Ovary (tissue), 10 donors: ENCODE data around the gene RTF1. TPM values are rescaled to one million over a fixed set of nuclear protein-coding genes. Genes with fewer than 3 reads are reported as not detected.
"Not testable (repeated sequence)": the region's sequence is repeated elsewhere in the genome, so short reads cannot be mapped to it uniquely, and the experiment has no call there.

Experiments
- DNase-seq, 5 donors: peaks; one replicate each; pipeline ENCODE4 v3.0.0-alpha.2; 2019 to 2020
- H3K27ac ChIP-seq, 2 donors: fragments of 200-600 bp; one replicate each; pipeline versions ENCODE4 v1.5.1 to v1.8.0; 2019 to 2022
- H3K27me3 ChIP-seq: fragments of 200-600 bp; one replicate; pipeline ENCODE4 v1.8.0; 2022
- H3K36me3 ChIP-seq: fragments of 200-600 bp; sonication (generic); one replicate; pipeline ENCODE4 v1.5.1; 2019
- H3K4me1 ChIP-seq: one replicate; pipeline ENCODE4 v1.8.1; 2013; ENCODE audit warnings: mild to moderate bottlenecking, moderate library complexity; ENCODE audit not compliant: insufficient read depth
- H3K4me3 ChIP-seq: fragments of 200-600 bp; sonication (generic); one replicate; pipeline ENCODE4 v1.5.1; 2017
- H3K9me3 ChIP-seq, 2 donors: fragments of 200-600 bp in 1 of 2; sonication (generic) in 1 of 2; one replicate each; pipeline versions ENCODE4 v1.5.1 to v1.8.1; 2013 to 2019; ENCODE audit warnings: mild to moderate bottlenecking in 1 of 2, moderate library complexity in 1 of 2
- EP300 ChIP-seq: sonication (generic); formaldehyde crosslinking; IDR thresholded peaks from one replicate; pipeline ENCODE4 v1.6.1; 2017; ENCODE audit warnings: antibody characterized with exemption
- POLR2A ChIP-seq: fragments of 450-650 bp; IDR thresholded peaks from one replicate; pipeline ENCODE4 v1.6.1; 2017; ENCODE audit warnings: antibody characterized with exemption, mild to moderate bottlenecking, moderate library complexity
- WGBS, 3 donors: extraction: QIAGEN DNeasy Blood & Tissue Kit in 1 of 3; methylation state at CpG; one replicate each; pipeline versions ENCODE4 v1.1.5 to v1.1.7; 2013 to 2017; 5-methylcytosine and 5-hydroxymethylcytosine counted together
- intact Hi-C, 4 donors: fragments of 100-400 bp; cut with DNase I; formaldehyde crosslinking; loops; one replicate each; pipeline versions ENCODE4 v1.11.0 to v1.15.1; 2022 to 2023
- long read RNA-seq, 3 donors: library from polyadenylated mRNA in 2 of 3; unstranded in 2 of 3; transcript quantifications; one replicate each; pipeline ENCODE4 v2.0.0 and lab custom pipeline, GENCODE V29; 2021 to 2026
- polyA plus RNA-seq, 2 donors: library from polyadenylated mRNA; stranded (reverse); fragments of 200-250 nt in 1 of 2; fragments of 350-450 nt in 1 of 2; fragmentation: Illumina TruSeq in 1 of 2; extraction: RNeasy Lipid Tissue Mini Kit (QIAGEN cat#74804) in 1 of 2; gene quantifications; one replicate each; pipeline ENCODE4 v1.2.3, GENCODE V29; 2013 to 2014
- total RNA-seq, 7 donors: library from RNA; depleted of rRNA in 2 of 7; stranded (reverse); fragments of >200 nt in 2 of 7; fragmentation: NEBNext Ultra II Directional in 3 of 7; extraction: Animal tissue kit (Norgen Biotek cat#: 25700) in 3 of 7; gene quantifications; one replicate each; pipeline versions ENCODE4 v1.1.0 to v1.2.4, GENCODE V29; 2016 to 2023
- TF ChIP-seq, protein P1 (sequence below), 3 donors: fragments of 450-650 bp in 2 of 3; fragments of 200-600 bp in 1 of 3; IDR thresholded peaks; one replicate each; pipeline versions ENCODE4 v1.5.1 to v1.8.0; 2016 to 2022; ENCODE audit warnings: antibody characterized with exemption in 3 of 3, mild to moderate bottlenecking in 1 of 3
- donor health status: DM: no; HTN: no; CAD: no; lungs with moderate emphysema.
- donor health status: DM: no; HTN: no; CAD: no.
- donor health status: Bipolar disorder and iron deficiency.
- donor health status: DM: yes; HTN: yes; CAD: no.
- donor health status: DM: no; HTN: no; CAD: no.
- donor health status: DM: yes; HTN: yes; CAD: no.

The RTF1 gene
- total RNA-seq (10 to 100 TPM; 22.2 to 41.9 (median 35.6) TPM), polyA plus RNA-seq (10 to 100 TPM; 26.1 to 57.1 TPM)
- long read RNA-seq, donor 1, full-length matches to known transcripts: 7 of 104 reads
- long read RNA-seq, donor 1, partial matches to known transcripts: 93 of 104 reads
- long read RNA-seq, donor 1, other reads (novel, unspliced or antisense): 4 of 104 reads
- long read RNA-seq, donor 2, full-length matches to known transcripts: 8 of 8 reads
- long read RNA-seq, donor 2, partial matches to known transcripts: 0 of 8 reads
- long read RNA-seq, donor 2, other reads (novel, unspliced or antisense): 0 of 8 reads
- long read RNA-seq, donor 3, full-length matches to known transcripts: 44 of 140 reads
- long read RNA-seq, donor 3, partial matches to known transcripts: 88 of 140 reads
- long read RNA-seq, donor 3, other reads (novel, unspliced or antisense): 8 of 140 reads

DNA sequence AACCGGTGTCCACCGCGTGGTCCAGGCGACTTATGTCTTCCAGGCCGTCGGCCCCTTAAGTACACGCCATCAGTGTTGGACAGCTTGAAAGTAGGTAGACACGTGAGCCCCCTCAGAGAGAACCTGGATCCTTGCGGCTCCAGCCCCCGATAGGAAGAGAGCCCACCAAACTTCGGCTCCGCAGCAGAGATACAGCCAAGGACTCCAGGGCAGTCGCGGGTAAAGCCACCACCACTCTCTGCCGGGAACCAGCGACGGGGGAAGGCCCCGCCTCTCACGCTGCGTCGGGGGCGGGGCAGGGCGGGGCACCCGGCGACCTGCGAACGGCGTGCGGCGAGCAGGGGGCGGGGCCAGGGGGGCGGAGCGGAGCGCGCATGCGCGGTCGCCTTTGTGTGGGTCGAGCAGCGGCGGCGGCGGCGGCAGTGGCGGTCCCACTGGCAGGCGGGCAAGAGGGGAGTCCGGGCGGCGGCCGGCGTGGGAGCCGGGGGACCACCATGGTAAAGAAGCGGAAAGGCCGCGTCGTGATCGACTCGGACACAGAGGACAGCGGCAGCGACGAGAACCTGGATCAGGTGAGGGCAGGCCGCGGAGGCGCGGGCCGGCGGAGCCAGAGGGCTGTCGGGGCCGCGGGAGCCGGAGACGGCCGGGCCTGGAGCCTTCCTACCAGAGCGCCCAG lies at the start of gene RTF1:
RTF1 (plus strand) TSS at position 354 of the 676 bp plus-strand sequence; CDS start at position 375, 21 bp downstream.
- WGBS, 3 donors: 1% methylated on average over 31 to 74 of the region's 74 CpGs
- H3K4me3 ChIP-seq: peak within 1 kb of the TSS; percentile 99
- intact Hi-C loops: no loop called here
- TF ChIP-seq EP300 (no peak), POLR2A (peak; percentile 70)
- H3K27me3 ChIP-seq: no peaks in the 10 kb centered on the region
- peak within 1 kb of the TSS; percentile 15 to 70 for H3K27ac ChIP-seq
- peak; percentile 93 to 99 (median 97) for DNase-seq
- no peaks in the 10 kb centered on the region for H3K36me3 ChIP-seq
- H3K4me1 ChIP-seq: peaks cover 5% of the 10 kb centered on the region
- no peaks in the 10 kb centered on the region for H3K9me3 ChIP-seq

GRCh38 chr15:41367418-41367817 lies 49.5 kb upstream of the RTF1 start:
- intact Hi-C loops: no loop called here
- Histone ChIP-seq H3K4me3 (no peak overlapping the region), H3K4me1 (no peaks in the 10 kb centered on the region), H3K27me3 (no peaks in the 10 kb centered on the region), H3K36me3 (no peaks in the 10 kb centered on the region), H3K27ac (no peak overlapping the region), H3K9me3 (no peaks in the 10 kb centered on the region)
- DNase-seq: no peak
- TF ChIP-seq, protein P1, sequence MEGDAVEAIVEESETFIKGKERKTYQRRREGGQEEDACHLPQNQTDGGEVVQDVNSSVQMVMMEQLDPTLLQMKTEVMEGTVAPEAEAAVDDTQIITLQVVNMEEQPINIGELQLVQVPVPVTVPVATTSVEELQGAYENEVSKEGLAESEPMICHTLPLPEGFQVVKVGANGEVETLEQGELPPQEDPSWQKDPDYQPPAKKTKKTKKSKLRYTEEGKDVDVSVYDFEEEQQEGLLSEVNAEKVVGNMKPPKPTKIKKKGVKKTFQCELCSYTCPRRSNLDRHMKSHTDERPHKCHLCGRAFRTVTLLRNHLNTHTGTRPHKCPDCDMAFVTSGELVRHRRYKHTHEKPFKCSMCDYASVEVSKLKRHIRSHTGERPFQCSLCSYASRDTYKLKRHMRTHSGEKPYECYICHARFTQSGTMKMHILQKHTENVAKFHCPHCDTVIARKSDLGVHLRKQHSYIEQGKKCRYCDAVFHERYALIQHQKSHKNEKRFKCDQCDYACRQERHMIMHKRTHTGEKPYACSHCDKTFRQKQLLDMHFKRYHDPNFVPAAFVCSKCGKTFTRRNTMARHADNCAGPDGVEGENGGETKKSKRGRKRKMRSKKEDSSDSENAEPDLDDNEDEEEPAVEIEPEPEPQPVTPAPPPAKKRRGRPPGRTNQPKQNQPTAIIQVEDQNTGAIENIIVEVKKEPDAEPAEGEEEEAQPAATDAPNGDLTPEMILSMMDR (IDR thresholded peaks at IDR 0.05): no peak
- TF ChIP-seq EP300: no peak
- TF ChIP-seq POLR2A: no peak
- 89 to 98% (median 92%) methylated on average over 3 of the region's 3 CpGs for WGBS, 3 donors

- DNase-seq: no peak
- Histone ChIP-seq H3K36me3 (no peaks in the 10 kb centered on the region), H3K27me3 (no peaks in the 10 kb centered on the region), H3K4me1 (no peaks in the 10 kb centered on the region), H3K27ac (no peak overlapping the region), H3K4me3 (no peak overlapping the region), H3K9me3 (no peaks in the 10 kb centered on the region)
- WGBS, 3 donors: 92 to 100% (median 93%) methylated on average over 4 of the region's 4 CpGs
- TF ChIP-seq EP300 (no peak), POLR2A (no peak)
- TF ChIP-seq, protein P1 (IDR thresholded peaks at IDR 0.05): no peak
- intact Hi-C loops: no loop called here
These were observed 38.9 kb upstream of the RTF1 start for GRCh38 chr15:41377978-41378377.

DNA sequence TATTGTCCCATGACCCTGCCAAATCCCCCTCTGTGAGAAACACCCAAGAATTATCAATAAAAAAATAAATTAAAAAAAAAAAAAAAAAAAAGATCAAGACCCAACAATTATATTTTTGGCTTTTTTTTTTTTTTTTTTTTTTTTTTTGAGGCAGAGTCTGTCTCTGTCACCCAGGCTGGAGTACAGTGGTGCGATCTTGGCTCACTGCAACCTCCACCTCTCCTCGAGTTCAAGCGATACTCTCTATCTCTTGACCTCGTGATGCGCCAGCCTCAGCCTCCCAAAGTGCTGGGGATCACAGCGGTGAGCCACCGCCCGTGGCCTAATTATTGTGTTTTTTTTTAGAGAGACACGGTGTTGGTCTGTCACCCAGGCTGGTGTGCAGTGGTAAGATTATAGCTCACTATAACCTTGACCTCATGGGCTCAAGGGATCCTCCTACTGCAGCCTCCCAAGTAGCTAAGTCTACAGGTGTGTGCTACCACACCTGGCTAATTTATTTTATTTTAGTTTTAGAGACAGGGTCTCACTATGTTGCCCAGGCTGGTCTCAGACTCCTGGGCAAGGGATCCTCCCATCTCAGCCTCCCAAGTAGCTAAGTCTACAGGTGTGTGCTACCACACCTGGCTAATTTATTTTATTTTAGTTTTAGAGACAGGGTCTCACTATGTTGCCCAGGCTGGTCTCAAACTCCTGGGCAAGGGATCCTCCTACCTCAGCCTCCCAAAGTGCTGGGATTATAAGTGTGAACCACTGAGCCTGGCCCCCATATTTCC lies 32.7 kb upstream of the RTF1 start:
- DNase-seq, H3K27me3 ChIP-seq, intact Hi-C loops, H3K4me3 ChIP-seq, H3K9me3 ChIP-seq, H3K27ac ChIP-seq, H3K4me1 ChIP-seq, H3K36me3 ChIP-seq: not testable (repeated sequence)
- WGBS, 3 donors: 94 to 95% (median 95%) methylated on average over 9 of the region's 9 CpGs

DNA sequence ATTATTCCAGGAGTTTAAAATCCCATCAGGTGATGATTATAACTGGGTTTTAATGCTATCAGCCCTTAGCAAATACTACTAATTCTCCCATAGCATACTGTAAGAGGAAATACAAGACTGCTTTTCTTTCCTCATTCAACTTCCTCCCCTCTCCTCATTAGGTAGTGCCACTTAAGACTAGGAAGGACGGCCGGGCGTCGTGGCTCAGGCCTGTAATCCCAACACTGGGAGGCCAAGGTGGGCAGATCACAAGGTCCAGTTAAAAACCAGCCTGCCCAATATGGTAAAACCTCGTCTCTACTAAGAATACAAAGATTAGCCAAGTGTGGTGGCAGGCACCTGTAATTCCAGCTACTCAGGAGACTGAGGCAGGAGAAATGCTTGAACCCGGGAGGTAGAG lies 29.2 kb upstream of the RTF1 start:
- H3K27me3 ChIP-seq: no peaks in the 10 kb centered on the region
- no peaks in the 10 kb centered on the region for H3K9me3 ChIP-seq
- H3K4me3 ChIP-seq: no peak overlapping the region
- no peak overlapping the region for H3K27ac ChIP-seq
- no peak for DNase-seq
- intact Hi-C loops: no loop called here
- no peaks in the 10 kb centered on the region for H3K4me1 ChIP-seq
- H3K36me3 ChIP-seq: no peaks in the 10 kb centered on the region
- 90 to 93% (median 92%) methylated on average over 6 of the region's 6 CpGs for WGBS, 3 donors
- TF ChIP-seq EP300: no peak
- no peak for TF ChIP-seq POLR2A
- TF ChIP-seq, protein P1 (IDR thresholded peaks at IDR 0.05): no peak
